HUES6 (cell line): ENCODE data around the gene SLC22A23.

Experiments used
- H3K27ac ChIP-seq: 2 replicates; pipeline ENCODE4 v1.7.0; 2013; ENCODE audit warnings: low read depth, mild to moderate bottlenecking, low read length, inconsistent platforms
- H3K27me3 ChIP-seq: 2 replicates; pipeline ENCODE4 v1.6.1; 2013; ENCODE audit warnings: low read length; ENCODE audit not compliant: control insufficient read depth, insufficient read depth
- H3K36me3 ChIP-seq: 2 replicates; pipeline ENCODE4 v1.6.1; 2013; ENCODE audit warnings: low read length; ENCODE audit not compliant: control insufficient read depth, insufficient read depth
- H3K4me1 ChIP-seq: 2 replicates; pipeline ENCODE4 v1.6.1; 2013; ENCODE audit warnings: low read length; ENCODE audit not compliant: control insufficient read depth, insufficient read depth
- H3K4me3 ChIP-seq: 2 replicates; pipeline ENCODE4 v1.5.1; 2013; ENCODE audit warnings: low read depth, low read length
- H3K9ac ChIP-seq: one replicate; pipeline ENCODE4 v1.6.1; 2013; ENCODE audit warnings: mild to moderate bottlenecking, low read length
- H3K9me3 ChIP-seq: 2 replicates; pipeline ENCODE4 v1.6.1; 2013; ENCODE audit warnings: low read depth, low read length; ENCODE audit not compliant: control insufficient read depth, insufficient read depth

SLC22A23 gene

DNA sequence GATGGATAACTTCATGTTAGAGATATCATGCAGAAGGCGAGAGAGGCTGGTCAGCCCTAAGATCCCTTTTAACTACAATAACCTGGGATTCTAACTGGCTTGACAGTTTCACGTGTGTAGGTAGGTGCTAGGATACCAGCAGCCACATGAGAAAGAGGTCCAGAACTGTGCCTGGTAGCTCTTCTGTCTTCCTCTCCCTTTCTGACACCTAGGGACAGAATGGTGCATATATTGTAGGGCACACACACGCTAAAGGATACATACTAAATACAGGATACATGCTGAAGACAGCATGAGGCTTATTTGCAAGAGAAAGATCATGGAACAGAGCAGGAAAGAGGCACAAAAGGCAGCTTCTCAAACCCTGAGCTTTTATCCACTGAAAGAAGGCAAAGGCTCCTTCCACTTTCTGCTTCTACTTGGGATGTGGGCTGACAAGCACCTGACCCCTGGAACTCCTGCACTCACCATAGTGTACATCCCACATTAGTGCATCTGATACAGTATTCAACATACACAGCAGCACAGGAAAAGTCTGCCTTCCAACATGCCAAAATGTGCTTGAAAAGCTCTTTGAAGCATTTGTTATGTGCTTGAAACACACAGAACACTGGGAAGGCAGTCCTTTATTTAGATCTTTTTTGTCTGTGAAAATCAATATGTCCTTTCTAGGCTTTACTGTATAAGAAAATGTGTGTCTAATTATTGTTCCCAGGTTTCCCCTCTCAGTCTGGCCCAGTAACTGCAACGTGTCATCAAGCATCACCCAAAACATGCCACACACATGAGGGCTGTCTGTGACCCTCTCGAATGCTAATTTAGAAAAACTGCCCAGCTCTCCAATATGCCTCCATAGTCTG, 3.2 kb downstream of the SLC22A23 start:
- H3K9ac ChIP-seq, result no peak overlapping the region
- no peaks in the 10 kb centered on the region for H3K36me3 ChIP-seq
- H3K4me1 ChIP-seq, result peaks cover 35% of the 10 kb centered on the region
- H3K4me3 ChIP-seq, result peak overlapping the region; percentile 75
- no peaks in the 10 kb centered on the region for H3K9me3 ChIP-seq
- peaks cover 45% of the 10 kb centered on the region for H3K27me3 ChIP-seq
- no peak overlapping the region for H3K27ac ChIP-seq

DNA sequence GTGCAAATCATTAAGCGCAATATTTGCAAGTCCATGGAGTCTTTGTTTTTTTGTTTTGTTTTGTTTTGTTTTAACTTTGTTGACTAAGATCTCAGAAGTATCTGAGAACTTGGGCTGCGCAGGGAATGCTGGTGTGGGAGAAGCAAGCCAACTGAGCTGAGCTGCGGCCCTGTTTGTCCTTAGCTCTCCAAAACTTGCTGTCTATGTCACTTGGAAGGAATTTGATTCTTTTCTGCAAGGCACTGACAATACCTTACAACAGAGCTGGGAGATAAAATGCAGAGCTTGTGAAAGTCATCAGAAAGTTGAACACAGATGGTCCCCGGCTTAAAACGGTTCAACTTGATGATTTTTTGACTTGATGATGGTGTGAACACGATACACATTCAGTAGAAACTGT, 5.4 kb downstream of the SLC22A23 start:
- Histone ChIP-seq H3K36me3 (no peaks in the 10 kb centered on the region), H3K27me3 (peaks cover 30% of the 10 kb centered on the region), H3K9me3 (no peaks in the 10 kb centered on the region), H3K9ac (no peak overlapping the region), H3K4me3 (no peak overlapping the region), H3K27ac (no peak overlapping the region), H3K4me1 (peaks cover 28% of the 10 kb centered on the region)

DNA sequence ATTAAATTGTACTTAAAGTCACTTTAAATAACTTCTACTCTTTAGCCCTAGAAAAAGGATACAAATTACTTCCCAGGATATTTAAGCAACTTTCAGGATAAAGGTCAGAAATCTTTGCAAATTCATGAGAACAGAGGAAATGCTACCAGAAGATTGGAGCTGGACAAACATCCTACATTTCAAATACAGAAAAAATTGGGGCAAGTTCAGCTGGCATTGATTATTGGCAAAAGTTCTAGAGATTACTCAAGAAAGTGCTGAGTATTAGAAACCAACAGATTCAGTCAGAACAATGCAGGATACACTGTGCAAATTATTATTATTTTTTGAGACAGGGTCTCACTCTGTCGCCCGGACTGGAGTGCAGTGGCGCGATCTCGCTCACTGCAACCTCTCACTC, 6.0 kb downstream of the SLC22A23 start:
- H3K27ac ChIP-seq, result no peak overlapping the region
- H3K9me3 ChIP-seq, result no peaks in the 10 kb centered on the region
- H3K4me1 ChIP-seq, result peaks cover 28% of the 10 kb centered on the region
- no peaks in the 10 kb centered on the region for H3K36me3 ChIP-seq
- H3K27me3 ChIP-seq, result peaks cover 27% of the 10 kb centered on the region
- no peak overlapping the region for H3K4me3 ChIP-seq
- no peak overlapping the region for H3K9ac ChIP-seq

DNA sequence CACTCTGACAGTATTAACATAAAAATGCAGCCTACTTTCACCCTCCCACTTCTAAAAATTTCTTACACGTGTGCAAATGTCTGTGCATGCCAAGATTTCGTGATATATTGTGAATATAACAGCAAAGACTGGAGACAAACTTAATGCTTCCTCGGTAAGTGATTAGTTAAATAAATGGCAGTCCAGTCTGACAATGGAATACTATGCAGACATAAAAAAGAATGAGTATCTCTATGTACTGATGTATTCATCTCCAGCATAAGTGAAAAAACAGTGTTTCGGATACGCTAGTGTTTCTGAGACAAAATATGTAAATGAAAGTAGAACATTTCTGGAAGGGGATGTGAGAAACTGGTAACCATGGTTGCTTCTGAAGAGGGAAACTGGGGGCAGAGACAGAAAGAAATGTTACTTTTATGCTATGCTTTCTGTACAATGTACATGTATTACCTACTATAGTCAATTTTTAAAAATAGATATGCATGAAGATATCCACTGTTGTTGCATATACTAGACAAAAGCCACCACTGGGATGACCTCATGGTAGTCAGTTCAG, 7.0 kb downstream of the SLC22A23 start:
- Histone ChIP-seq H3K4me3 (no peak overlapping the region), H3K36me3 (no peaks in the 10 kb centered on the region), H3K27ac (no peak overlapping the region), H3K4me1 (peaks cover 23% of the 10 kb centered on the region), H3K9ac (no peak overlapping the region), H3K9me3 (no peaks in the 10 kb centered on the region), H3K27me3 (peaks cover 17% of the 10 kb centered on the region)

DNA sequence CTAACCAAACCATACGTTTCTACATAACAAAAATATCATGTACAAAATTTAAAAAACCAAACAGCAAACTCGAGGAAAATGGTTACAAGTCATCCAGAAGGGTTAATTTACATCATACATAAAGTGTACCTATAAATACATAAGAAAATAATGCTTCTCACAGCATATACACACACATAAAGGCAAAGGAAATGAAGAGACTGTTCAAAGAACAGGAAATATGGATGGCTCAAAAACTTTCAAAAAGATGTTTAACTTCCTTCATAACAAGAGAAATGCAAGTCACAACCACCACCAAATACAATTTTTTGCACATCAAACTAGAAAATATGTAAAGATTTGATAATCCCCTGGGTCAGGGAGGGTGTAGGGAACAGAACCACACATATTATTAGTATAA, 7.5 kb downstream of the SLC22A23 start:
- H3K36me3 ChIP-seq, result no peaks in the 10 kb centered on the region
- H3K27me3 ChIP-seq, result peaks cover 11% of the 10 kb centered on the region
- H3K4me3 ChIP-seq, result no peak overlapping the region
- no peaks in the 10 kb centered on the region for H3K9me3 ChIP-seq
- H3K4me1 ChIP-seq, result peaks cover 23% of the 10 kb centered on the region
- H3K27ac ChIP-seq, result no peak overlapping the region
- no peak overlapping the region for H3K9ac ChIP-seq

DNA sequence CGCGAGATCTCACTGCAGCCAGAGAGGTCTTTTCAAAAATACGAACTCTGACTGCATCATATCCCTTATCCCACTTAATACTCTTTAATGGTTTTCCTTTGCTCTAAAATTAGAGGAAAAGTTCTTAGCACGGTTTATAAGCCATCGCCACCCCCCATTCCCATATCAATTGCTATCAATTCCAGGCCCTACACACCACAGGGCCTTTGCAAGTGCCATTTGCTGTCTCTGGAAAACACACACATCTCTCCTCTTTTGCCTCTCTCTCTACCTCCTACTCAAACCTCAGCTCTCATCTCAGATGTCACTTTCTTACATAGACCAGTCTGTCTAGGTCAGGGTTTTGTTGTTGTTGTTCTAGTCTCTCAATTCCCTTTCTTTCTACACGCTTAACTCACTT, 9.8 kb downstream of the SLC22A23 start:
- no peaks in the 10 kb centered on the region for H3K36me3 ChIP-seq
- no peak overlapping the region for H3K4me3 ChIP-seq
- H3K27ac ChIP-seq, result no peak overlapping the region
- H3K9me3 ChIP-seq, result no peaks in the 10 kb centered on the region
- H3K4me1 ChIP-seq, result peaks cover 35% of the 10 kb centered on the region
- H3K9ac ChIP-seq, result no peak overlapping the region
- H3K27me3 ChIP-seq, result no peaks in the 10 kb centered on the region

DNA sequence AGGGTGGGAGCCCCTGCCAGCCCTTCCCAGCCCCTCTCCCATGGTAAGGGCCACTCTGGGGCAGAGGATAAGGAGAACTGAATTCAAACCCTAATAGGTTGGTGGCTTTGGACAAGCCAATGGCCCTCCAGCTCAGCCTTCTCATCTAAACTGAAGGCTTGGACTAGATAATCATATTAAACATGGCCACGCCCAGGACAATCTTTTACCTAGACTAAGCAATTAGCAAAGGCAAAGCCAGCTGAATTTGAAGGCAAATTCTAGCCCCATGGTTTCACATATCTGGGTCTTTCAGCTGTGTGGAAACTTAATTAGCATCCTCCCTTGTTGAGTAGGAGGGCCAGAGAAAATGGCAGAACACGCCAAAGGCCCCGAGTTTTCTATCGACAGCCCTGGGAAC, 10.7 kb downstream of the SLC22A23 start:
- no peaks in the 10 kb centered on the region for H3K36me3 ChIP-seq
- no peak overlapping the region for H3K27ac ChIP-seq
- no peaks in the 10 kb centered on the region for H3K27me3 ChIP-seq
- H3K9me3 ChIP-seq, result no peaks in the 10 kb centered on the region; the same call in 1 of the 2 replicates
- no peak overlapping the region for H3K4me3 ChIP-seq
- peaks cover 27% of the 10 kb centered on the region for H3K4me1 ChIP-seq
- no peak overlapping the region for H3K9ac ChIP-seq

DNA sequence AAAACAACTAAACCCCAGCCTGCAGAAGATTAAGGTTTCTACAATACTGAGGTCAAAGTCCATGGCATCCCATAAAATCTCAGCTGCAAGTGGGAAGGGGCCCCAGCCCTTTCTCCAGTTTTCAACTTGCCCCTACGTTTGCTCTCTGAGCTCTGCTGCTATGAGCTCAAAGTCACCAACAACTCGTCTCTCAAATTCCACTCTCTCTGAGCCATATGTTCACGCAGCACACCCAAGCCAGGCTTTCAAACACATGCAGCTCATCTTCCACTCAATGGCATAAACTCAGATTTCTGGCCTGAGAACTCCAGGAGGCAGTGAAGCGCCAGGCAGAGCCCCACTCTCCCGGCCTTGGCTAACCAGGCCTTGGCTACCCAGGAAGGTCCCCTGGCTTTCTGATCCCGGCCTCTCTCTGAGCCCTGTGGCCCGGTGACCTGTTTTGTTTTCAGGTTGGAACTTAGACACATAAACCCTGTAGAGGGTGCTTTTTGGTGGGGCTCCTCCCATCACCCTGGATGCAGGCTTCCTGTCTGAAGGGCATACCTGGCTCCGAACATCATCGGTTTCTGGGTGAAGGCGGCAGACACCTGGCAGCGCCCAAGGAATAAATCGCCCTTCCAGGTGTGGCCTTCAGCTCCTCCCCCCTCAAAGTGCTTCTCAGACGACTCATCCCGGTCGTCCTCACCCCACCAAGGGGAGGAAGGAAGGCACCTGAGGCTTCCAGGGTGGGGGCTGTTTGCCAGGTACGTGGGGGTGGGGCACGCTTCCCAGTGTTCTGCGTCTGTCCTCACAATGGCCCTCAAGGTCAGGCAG, 12.4 kb downstream of the SLC22A23 start:
- Histone ChIP-seq H3K27ac (no peak overlapping the region), H3K27me3 (no peaks in the 10 kb centered on the region), H3K9ac (no peak overlapping the region), H3K9me3 (no peaks in the 10 kb centered on the region; the same call in 1 of the 2 replicates), H3K4me1 (peaks cover 33% of the 10 kb centered on the region), H3K36me3 (no peaks in the 10 kb centered on the region), H3K4me3 (no peak overlapping the region)

DNA sequence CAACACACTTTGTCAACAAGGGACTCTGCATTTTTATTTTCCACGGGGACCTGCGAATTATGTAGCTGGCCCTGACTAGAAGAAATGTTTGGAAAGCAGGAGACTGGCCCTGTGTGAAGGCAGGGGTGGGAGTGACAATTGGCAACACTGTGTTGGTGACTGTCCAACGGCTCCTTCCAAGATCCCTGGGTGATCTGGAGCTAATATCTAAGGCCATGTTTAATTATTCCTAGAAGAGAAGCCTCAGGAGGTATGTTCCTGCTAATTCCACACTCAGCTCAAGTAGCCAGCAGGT, 13.7 kb downstream of the SLC22A23 start:
- H3K9ac ChIP-seq, result no peak overlapping the region
- no peaks in the 10 kb centered on the region; the same call in 1 of the 2 replicates for H3K9me3 ChIP-seq
- H3K4me1 ChIP-seq, result peaks cover 46% of the 10 kb centered on the region
- H3K4me3 ChIP-seq, result no peak overlapping the region
- H3K27ac ChIP-seq, result no peak overlapping the region
- no peaks in the 10 kb centered on the region for H3K36me3 ChIP-seq
- H3K27me3 ChIP-seq, result no peaks in the 10 kb centered on the region

DNA sequence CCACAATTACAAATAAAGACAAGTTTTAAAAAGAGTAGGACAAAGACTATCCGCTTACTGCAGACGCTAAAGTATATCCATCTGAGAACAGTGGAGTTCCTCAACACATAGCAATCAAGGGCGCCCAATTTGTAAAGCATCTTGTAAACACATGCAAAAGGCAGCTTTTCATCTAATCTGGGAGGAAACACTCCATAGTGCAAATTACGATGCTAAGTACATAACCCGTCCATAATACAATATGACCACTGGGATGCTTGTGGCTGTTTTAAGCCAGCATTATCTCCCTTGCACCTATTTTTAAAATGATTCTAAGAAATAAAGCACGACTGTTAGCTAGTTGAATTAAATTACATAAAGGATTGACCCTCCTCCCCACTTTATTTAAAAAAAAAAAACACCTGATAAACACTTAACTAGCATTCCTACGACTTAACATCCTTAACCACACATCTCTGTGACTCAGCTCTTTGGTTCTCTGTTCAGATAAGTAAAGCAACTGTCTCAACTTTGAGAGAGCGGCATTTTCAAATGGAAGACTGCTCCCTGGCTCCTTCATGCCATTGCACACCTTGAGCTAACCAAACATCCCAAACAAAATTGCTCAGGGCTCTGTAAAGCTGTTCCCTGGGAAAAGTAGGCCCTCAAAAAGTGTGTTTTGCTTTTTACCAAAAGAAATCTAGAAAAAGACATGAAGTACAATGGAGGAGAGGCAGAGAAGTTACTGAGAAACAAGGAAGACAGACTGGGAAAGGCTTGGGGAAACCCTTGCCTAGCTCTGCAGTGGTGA, 14.2 kb downstream of the SLC22A23 start:
- no peak overlapping the region for H3K4me3 ChIP-seq
- H3K27ac ChIP-seq, result no peak overlapping the region
- H3K4me1 ChIP-seq, result peaks cover 49% of the 10 kb centered on the region
- H3K9me3 ChIP-seq, result no peaks in the 10 kb centered on the region; the same call in 1 of the 2 replicates
- H3K36me3 ChIP-seq, result no peaks in the 10 kb centered on the region
- no peaks in the 10 kb centered on the region for H3K27me3 ChIP-seq
- H3K9ac ChIP-seq, result no peak overlapping the region
